K562 (cell line): ENCODE data around the gene SON.

Experiments used
- HINFP ChIP-seq: fragments of 450-650 bp; conservative IDR thresholded peaks from 2 replicates; pipeline ENCODE4 v1.6.1; 2016; ENCODE audit warnings: missing genetic modification characterization, low read depth, mild to moderate bottlenecking, control low read depth, missing compliant biosample characterization
- KDM5B ChIP-seq: fragments of 200-600 bp; sonication (generic); IDR thresholded peaks from 2 replicates; pipeline ENCODE4 v1.6.1; 2012; ENCODE audit warnings: low read depth, mild to moderate bottlenecking, moderate library complexity, low read length, control low read depth, inconsistent platforms; ENCODE audit not compliant: insufficient replicate concordance
- NBN ChIP-seq: fragments of 450-650 bp; IDR thresholded peaks from 2 replicates; pipeline ENCODE4 v1.6.1; 2016; ENCODE audit warnings: low read depth, mild to moderate bottlenecking
- ZC3H4 ChIP-seq: sonication (generic); formaldehyde crosslinking; IDR thresholded peaks from 2 replicates; pipeline ENCODE4 v1.9.0; 2021; ENCODE audit warnings: missing genetic modification reagents, borderline replicate concordance
- ZNF76 ChIP-seq: fragments of 250-450 bp; sonication (Bioruptor Pico); IDR thresholded peaks from 2 replicates; pipeline ENCODE4 v1.4.0; 2020; ENCODE audit warnings: mild to moderate bottlenecking, moderate library complexity, borderline replicate concordance

DNA sequence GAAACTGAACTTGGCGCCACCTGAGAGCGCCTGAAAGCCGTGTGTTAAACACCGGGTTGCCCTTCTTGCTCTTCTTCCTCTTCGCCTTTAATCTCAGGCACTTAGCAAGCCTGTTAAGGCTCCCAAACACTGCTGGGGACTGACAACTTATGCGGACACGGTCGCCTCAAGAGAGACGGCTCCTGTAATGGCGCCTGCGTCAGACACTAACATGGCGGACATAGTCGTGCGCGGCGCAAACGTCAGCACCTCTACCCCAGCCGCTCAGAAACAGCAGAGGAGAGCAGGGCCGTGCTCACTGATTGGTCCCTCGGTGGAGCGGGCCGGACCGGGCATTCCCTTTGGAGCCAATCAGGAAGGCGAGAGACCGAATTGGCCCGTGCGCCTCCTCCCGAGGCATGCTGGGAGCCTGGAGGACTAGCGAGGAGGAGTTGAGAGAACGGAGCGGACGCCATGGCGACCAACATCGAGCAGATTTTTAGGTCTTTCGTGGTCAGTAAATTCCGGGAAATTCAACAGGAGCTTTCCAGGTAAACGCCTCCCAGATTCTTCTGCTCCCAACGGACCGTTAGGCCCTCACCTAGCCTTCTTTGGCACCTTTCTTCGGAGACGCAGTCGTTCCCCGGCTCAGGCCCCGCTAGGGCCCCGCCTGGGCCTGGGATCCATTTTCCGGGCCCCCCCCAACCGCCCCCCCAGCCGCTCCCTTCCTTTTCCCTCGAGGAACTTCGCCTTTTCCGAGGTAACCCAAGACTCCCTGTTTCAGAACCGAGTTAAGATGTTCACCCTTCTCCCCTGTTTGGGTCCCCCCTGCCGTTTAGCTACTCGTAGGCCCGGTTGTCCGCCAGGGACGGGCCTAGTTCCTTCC is at the start of gene SON:
- TF ChIP-seq ZC3H4 (CRISPR knock-in tag): peak; percentile 98
- no peak for TF ChIP-seq ZNF76
- TF ChIP-seq KDM5B: peak; percentile 91
- TF ChIP-seq NBN: 0 out of 2 replicates have a peak, but pooled peaks have one; percentile 76
- peak; percentile 75 for TF ChIP-seq HINFP
